ENCODE results near the gene NCAM1.

NCAM1 gene

DNA sequence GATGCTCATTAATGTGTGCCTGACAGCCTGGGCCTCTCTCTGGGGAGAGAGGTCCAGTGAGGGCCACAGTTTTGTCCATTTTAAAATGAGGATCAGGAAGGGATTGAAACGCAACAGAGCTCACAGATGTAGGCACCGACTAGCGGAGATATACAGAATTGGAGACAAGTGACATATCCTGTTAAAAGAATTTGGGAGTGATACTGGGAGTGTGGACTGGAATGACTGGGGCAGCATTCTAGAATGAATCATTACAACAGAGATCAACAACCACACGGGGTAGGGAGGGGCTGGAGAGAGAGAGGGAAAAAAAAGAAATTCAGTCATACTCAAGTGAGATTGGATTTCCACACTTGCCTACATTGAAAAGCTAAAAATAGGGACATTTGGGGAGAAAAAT is 2.5 kb upstream of the NCAM1 start:
- H3K27me3 ChIP-seq (ENCODE audit: insufficient read depth, poor library complexity, severe bottlenecking): peaks cover 43% of the 10 kb centered on the region
- TF ChIP-seq, protein P1, sequence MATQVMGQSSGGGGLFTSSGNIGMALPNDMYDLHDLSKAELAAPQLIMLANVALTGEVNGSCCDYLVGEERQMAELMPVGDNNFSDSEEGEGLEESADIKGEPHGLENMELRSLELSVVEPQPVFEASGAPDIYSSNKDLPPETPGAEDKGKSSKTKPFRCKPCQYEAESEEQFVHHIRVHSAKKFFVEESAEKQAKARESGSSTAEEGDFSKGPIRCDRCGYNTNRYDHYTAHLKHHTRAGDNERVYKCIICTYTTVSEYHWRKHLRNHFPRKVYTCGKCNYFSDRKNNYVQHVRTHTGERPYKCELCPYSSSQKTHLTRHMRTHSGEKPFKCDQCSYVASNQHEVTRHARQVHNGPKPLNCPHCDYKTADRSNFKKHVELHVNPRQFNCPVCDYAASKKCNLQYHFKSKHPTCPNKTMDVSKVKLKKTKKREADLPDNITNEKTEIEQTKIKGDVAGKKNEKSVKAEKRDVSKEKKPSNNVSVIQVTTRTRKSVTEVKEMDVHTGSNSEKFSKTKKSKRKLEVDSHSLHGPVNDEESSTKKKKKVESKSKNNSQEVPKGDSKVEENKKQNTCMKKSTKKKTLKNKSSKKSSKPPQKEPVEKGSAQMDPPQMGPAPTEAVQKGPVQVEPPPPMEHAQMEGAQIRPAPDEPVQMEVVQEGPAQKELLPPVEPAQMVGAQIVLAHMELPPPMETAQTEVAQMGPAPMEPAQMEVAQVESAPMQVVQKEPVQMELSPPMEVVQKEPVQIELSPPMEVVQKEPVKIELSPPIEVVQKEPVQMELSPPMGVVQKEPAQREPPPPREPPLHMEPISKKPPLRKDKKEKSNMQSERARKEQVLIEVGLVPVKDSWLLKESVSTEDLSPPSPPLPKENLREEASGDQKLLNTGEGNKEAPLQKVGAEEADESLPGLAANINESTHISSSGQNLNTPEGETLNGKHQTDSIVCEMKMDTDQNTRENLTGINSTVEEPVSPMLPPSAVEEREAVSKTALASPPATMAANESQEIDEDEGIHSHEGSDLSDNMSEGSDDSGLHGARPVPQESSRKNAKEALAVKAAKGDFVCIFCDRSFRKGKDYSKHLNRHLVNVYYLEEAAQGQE (IDR thresholded peaks at IDR 0.05; ENCODE audit: insufficient replicate concordance, low read depth): no peak
- TF ChIP-seq, protein P2, sequence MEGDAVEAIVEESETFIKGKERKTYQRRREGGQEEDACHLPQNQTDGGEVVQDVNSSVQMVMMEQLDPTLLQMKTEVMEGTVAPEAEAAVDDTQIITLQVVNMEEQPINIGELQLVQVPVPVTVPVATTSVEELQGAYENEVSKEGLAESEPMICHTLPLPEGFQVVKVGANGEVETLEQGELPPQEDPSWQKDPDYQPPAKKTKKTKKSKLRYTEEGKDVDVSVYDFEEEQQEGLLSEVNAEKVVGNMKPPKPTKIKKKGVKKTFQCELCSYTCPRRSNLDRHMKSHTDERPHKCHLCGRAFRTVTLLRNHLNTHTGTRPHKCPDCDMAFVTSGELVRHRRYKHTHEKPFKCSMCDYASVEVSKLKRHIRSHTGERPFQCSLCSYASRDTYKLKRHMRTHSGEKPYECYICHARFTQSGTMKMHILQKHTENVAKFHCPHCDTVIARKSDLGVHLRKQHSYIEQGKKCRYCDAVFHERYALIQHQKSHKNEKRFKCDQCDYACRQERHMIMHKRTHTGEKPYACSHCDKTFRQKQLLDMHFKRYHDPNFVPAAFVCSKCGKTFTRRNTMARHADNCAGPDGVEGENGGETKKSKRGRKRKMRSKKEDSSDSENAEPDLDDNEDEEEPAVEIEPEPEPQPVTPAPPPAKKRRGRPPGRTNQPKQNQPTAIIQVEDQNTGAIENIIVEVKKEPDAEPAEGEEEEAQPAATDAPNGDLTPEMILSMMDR (IDR thresholded peaks at IDR 0.05; ENCODE audit: insufficient read depth, low read length): no peak
- TF ChIP-seq SPI1 (IDR thresholded peaks at IDR 0.05; ENCODE audit: borderline replicate concordance, low read depth) (no peak), GABPA (IDR thresholded peaks at IDR 0.05; ENCODE audit: low read depth) (no peak), POLR2AphosphoS5 (IDR thresholded peaks at IDR 0.05; ENCODE audit: low read depth) (no peak)
- H3K27ac ChIP-seq (replicated peaks): no peak overlapping the region
- no peak overlapping the region for H3K4me3 ChIP-seq (replicated peaks; ENCODE audit: insufficient read depth, low read length)
- no peak for DNase-seq (ENCODE audit: low read depth in 1 of 2, low spot score in 1 of 2)

DNA sequence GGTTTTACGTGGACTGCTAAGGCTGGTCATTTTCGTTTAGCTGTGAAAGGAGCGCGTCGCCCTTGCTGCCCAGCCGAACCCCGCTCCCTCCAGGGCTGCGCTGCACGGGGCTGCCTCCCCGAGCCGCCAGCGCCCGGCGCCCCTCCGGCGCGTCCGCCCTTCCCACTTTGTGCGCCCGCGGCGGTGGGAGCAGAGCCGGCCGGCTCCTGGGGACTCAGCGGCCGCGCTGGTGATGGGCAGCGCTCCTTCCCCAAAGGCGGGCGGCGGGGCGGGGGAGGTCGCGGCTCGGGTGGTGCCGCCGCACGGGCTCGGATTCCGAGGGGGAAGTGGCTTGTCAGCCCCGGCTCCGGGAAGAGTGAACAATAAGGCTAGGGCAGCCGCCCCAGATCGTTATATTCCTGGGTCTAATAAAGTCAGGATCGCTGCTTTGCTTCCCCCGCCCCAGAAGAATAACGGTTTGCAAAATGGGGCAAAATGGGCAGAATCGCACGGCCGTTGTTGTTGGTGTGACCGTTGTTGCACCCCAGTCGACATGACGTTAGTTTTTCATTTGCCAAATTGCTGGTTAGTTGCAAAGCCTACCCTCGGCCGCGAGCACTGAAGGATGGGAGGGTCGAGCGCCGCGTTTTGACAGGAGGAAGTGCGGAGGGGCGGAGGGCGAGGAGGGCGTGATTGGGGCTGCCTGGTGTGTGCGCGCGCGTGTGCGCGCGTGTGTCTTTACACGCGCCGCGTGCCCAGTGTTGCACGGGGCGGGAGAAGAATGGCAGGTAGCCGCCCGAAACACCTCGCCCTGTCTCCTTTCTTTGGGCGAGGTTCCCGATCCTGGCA is 745 bp downstream of the NCAM1 start:
- peak in 1 of 2 experiments; percentile 13 for DNase-seq (ENCODE audit: low read depth in 1 of 2, low spot score in 1 of 2)
- Histone ChIP-seq H3K27ac (replicated peaks) (no peak overlapping the region), H3K27me3 (ENCODE audit: insufficient read depth, poor library complexity, severe bottlenecking) (peaks cover 60% of the 10 kb centered on the region), H3K4me3 (replicated peaks; ENCODE audit: insufficient read depth, low read length) (peak overlapping the region; percentile 46)
- TF ChIP-seq, protein P1 (IDR thresholded peaks at IDR 0.05; ENCODE audit: insufficient replicate concordance, low read depth): no peak
- TF ChIP-seq SPI1 (IDR thresholded peaks at IDR 0.05; ENCODE audit: borderline replicate concordance, low read depth): no peak
- no peak for TF ChIP-seq POLR2AphosphoS5 (IDR thresholded peaks at IDR 0.05; ENCODE audit: low read depth)

DNA sequence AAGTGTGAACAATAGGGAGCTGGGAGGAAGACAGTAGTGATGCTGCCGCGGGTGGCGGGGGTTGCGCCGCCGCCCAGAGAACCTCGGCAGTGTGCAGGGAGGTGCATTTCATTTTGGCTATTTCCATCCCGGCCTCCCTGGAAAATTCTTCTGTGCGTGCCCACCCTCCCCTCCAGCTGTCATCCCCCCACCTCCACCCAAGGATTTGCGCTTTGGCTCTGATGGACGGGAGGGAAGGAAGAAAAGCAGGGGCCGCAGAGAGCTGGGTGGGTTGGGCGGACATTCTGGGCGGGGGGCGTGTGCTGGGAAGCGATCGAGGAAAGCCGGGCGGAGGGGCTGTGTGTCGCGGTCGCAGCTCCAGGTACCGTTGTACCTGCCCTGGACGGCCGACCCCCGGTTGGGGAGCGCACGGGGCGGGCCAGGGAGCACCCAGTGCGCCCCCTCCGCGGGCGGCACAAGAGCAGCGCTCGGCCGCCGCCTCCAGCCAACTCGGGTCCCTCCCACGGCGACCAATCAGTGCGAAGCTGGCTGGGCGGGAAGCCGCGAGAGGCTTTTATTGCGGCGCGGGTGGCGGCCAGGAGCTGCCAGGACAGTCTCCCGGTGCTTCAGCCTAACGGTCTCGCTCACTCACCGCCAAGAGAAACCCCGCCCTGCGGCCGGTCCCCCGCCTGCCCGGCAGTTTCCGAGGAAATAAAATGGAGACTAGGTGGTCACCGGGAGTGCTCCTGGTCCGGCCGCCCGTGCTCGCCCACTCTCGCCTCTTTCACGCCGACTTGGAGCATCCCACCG is 1.6 kb downstream of the NCAM1 start:
- Histone ChIP-seq H3K4me3 (replicated peaks; ENCODE audit: insufficient read depth, low read length) (peak overlapping the region; percentile 46), H3K27ac (replicated peaks) (no peak overlapping the region), H3K27me3 (ENCODE audit: insufficient read depth, poor library complexity, severe bottlenecking) (peaks cover 67% of the 10 kb centered on the region)
- TF ChIP-seq POLR2AphosphoS5 (IDR thresholded peaks at IDR 0.05; ENCODE audit: low read depth) (no peak), SPI1 (IDR thresholded peaks at IDR 0.05; ENCODE audit: borderline replicate concordance, low read depth) (no peak), GABPA (IDR thresholded peaks at IDR 0.05; ENCODE audit: low read depth) (no peak)
- TF ChIP-seq, protein P2 (IDR thresholded peaks at IDR 0.05; ENCODE audit: insufficient read depth, low read length): no peak
- TF ChIP-seq, protein P1 (IDR thresholded peaks at IDR 0.05; ENCODE audit: insufficient replicate concordance, low read depth): no peak
- DNase-seq (ENCODE audit: low read depth in 1 of 2, low spot score in 1 of 2): no peak

Measured in HL-60 (cell line).